Bronchial epithelial cell (primary cell): ENCODE data around the gene PRDM8. TPM values are rescaled to one million over a fixed set of nuclear protein-coding genes. Genes with fewer than 3 reads are reported as not detected.
A peak's percentile ranks its signal among the peaks of the same experiment; 100 is the strongest.
"Not testable (repeated sequence)": the region's sequence is repeated elsewhere in the genome, so short reads cannot be mapped to it uniquely, and the experiment has no call there.

Experiments used
- DNase-seq: peaks from one replicate; pipeline ENCODE4 v3.0.0-alpha.2; 2010; ENCODE audit warnings: low read depth
- FAIRE-seq: peaks from 2 replicates; lab custom pipeline; 2011; peaks lifted over from hg19 to GRCh38; lab: Jason Lieb, UNC
- H3K27me3 ChIP-seq: 2 replicates; pipeline ENCODE4 v1.5.1; 2011; ENCODE audit warnings: low read length; ENCODE audit not compliant: control insufficient read depth, insufficient read depth
- H3K36me3 ChIP-seq: 2 replicates; pipeline ENCODE4 v1.5.1; 2011; ENCODE audit warnings: low read length; ENCODE audit not compliant: control insufficient read depth, insufficient read depth
- H3K4me3 ChIP-seq: 2 replicates; pipeline ENCODE4 v1.5.1; 2011; ENCODE audit warnings: mild to moderate bottlenecking, low read depth, low read length, control low read depth
- CTCF ChIP-seq: IDR thresholded peaks from 2 replicates; pipeline ENCODE4 v1.5.1; 2011; ENCODE audit warnings: mild to moderate bottlenecking, moderate library complexity, low read length, control low read depth, inconsistent platforms; ENCODE audit not compliant: insufficient read depth, severe bottlenecking
- total RNA-seq: library from RNA; depleted of rRNA; stranded (reverse); fragments of >200 nt; gene quantifications from 2 replicates; pipeline ENCODE4 v1.2.1, GENCODE V29; 2014

PRDM8 gene
- total RNA-seq, 1 donor from 2014 or later: 0.53 TPM

GRCh38 chr4:80171251-80171650, 26.1 kb upstream of the PRDM8 start:
- Histone ChIP-seq H3K36me3 (no peaks in the 10 kb centered on the region), H3K4me3 (no peak overlapping the region), H3K27me3 (no peaks in the 10 kb centered on the region)
- DNase-seq (no peak), FAIRE-seq (peak; percentile 82)
- no peak for TF ChIP-seq CTCF

GRCh38 chr4:80171656-80172055, 25.6 kb upstream of the PRDM8 start:
- Histone ChIP-seq H3K27me3 (no peaks in the 10 kb centered on the region), H3K4me3 (no peak overlapping the region), H3K36me3 (no peaks in the 10 kb centered on the region)
- DNase-seq (no peak), FAIRE-seq (no peak)
- no peak for TF ChIP-seq CTCF

- FAIRE-seq: no peak
- Histone ChIP-seq H3K27me3 (no peaks in the 10 kb centered on the region), H3K36me3 (no peaks in the 10 kb centered on the region), H3K4me3 (no peak overlapping the region)
- no peak for TF ChIP-seq CTCF
- no peak for DNase-seq
These were observed 25.1 kb upstream of the PRDM8 start for GRCh38 chr4:80172203-80172602.

GRCh38 chr4:80173401-80173800, 23.9 kb upstream of the PRDM8 start:
- TF ChIP-seq CTCF: no peak
- peak; percentile 88 for DNase-seq

GRCh38 chr4:80173841-80174240, 23.5 kb upstream of the PRDM8 start:
- DNase-seq (no peak), FAIRE-seq (no peak)
- no peaks in the 10 kb centered on the region for H3K36me3 ChIP-seq

More at GRCh38 chr4:80173401-80173800, 23.9 kb upstream of the PRDM8 start:
- no peaks in the 10 kb centered on the region for H3K36me3 ChIP-seq
- FAIRE-seq: peak; percentile 99
- H3K4me3 ChIP-seq: no peak overlapping the region
- H3K27me3 ChIP-seq: no peaks in the 10 kb centered on the region

GRCh38 chr4:80177793-80178192, 19.5 kb upstream of the PRDM8 start:
- not testable (repeated sequence) for H3K27me3 ChIP-seq, H3K4me3 ChIP-seq, FAIRE-seq, DNase-seq, H3K36me3 ChIP-seq

More at GRCh38 chr4:80173841-80174240, 23.5 kb upstream of the PRDM8 start:
- Histone ChIP-seq H3K4me3 (no peak overlapping the region), H3K27me3 (no peaks in the 10 kb centered on the region)
- no peak for TF ChIP-seq CTCF
